GM19438 (cell line): ENCODE measurements around the gene COL23A1.

Experiments used
- ATAC-seq: cut with Tn5 transposase; IDR thresholded peaks from one replicate; pipeline ENCODE4 v1.9.1; 2021; ENCODE audit warnings: low read depth; ENCODE audit not compliant: unreplicated experiment

The COL23A1 gene

DNA sequence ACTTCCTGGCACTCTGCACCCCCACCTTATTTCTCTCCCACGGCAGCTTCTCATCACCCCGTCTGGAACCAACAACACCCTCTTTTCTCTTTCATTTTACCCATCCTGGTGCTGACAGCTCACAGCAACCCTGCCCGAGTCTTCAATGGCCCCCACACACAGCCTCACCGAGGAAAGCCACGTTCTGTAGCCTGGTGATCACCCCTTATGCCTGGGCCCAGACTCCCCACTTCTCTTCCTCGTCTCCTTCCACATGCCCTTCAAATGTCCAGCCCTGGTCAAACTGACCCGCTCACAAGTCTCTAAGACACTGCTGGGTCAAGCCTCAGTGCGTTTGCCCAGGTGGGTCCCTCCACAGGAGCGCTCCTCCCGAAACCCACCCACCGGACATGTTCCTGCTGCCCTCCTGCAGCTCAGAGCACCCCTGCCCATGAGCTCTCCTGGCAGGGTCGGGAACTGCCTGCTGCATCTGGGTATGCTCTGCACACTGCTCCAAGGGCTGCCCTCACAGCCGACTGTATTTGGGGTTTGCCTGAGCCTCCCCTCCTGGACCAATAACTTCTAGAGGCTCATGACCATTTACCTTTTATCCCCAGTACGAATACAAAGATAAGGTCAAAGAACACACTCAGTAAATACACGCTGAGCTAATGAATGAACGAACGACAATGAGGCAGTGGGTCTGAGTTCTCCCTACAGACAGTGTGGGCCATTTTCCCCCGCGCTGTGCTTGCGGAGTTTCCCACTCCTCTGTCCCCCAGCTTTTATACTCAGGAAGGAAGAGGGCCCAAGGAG is 202.9 kb downstream of the COL23A1 start:
- no peak for ATAC-seq

DNA sequence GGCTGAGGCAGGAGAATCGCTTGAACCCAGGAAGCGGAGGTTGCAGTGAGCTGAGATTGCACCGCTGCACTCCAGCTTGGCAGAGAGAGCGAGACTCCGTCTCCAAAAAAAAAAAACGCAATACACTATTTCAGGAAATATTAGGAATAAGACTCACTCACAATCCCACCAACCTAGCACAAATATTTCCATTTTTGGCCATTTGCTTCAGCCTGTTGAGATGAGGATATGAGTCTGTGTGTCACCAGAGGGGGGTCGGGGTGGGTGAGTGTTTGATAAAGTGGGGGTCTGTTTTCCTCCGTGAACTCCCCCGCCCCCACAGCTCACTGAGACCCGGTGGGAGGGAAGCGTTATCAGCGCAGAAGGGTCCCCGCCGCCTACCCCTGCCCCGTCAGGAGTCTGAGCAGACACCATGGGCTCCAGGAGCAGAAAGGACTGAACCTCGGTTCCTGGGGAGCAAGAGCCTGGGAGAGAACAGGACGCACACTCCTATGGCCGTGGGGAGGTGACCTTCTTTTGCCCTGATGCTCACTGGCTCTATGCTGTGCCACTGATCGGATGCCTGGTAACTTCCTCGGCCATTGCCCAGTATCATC is 203.8 kb downstream of the COL23A1 start:
- ATAC-seq = no peak

DNA sequence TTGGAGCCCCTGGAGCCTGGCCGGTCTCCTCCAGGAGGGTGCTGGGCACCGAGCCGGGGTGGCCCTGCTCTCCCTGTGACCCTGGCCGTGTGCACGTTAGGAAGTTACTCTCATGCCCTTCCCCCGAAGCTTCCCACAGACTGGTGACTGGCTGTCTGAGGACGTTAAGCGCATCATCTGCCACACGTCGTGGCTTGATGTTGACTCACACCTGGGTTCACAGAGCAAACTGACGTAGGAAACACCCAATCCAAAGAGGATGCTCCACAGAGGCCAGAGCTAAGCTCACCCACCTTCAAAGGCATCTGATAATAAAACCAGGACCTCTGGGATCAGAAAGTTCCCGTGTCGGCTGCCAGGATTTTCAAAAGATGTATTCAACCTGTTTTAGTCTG is 204.7 kb downstream of the COL23A1 start:
- ATAC-seq = no peak

DNA sequence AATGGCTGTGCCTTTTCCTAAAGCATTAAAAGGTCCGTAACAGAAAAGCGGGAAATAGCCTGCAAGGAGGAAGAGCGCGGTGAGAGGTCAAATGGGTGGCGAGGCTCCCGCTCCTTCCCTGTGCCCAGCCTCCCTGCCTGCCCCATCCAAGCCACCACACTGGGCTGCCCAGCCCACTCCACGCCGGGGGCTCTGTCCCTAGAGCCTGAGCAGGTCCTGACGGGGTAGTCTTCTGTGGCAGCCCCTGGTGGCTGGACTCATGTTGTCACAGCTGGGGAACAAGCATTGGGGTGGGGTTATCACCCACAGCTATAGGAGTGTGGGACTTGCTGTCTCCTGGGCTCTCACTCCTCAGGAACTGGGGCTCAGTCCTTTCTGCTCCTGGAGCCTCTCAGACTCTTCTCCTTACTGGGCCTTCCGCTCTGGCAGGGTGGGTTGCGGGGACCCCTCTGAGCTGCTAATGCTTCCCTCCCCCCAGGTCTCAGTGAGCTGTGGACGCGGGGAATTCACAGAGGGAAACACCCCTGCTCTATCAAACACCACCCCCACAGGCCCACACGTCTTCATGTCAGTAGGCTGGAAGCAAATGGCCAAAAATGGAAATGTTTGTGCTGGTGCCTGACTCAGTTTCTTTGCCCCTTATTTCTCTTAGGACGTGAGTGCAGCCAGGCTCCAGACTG is 205.2 kb downstream of the COL23A1 start:
- ATAC-seq = no peak

DNA sequence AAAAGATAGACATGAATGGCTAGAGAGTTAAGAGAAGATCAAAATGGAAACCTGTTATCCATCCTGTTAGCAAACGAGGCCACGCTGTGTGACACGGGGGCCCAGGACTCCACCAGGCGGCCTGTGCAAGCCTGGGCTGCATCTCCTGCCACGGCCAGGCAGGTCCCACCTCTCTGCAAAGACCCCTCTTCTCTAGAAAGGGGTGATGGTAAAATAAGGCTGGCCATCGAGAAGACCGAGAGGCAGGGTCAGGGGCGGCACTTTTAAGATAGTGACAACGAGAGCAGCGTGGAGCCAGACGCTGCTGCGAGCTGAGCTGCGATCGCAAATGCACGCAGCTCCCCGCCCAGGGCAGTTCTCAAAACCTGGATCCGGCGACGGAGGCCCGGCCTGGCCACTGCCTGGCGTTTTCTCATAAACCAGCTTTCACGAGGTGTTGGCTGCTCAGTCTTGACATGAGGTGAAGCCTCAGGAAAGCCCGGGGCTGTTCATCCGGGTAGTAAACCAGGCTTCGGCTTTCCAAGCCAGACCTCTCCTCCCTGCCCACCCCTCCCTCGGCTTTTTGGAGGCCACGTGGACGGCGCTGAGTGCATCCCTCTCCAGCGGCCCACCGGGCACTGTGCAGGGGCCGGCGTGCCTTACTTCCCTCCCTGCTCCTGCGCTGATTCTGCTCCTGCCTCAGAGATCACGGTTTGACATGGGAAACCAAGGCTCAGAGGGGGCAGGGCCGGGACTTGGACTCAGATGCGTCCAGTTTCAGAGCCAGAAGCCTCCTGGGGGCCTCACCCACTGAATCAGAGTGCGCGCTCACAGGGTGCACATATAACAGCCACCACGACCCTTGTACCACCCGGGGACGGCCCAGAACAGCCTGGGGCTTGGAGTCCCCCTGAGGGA is 206.0 kb downstream of the COL23A1 start:
- ATAC-seq = no peak

DNA sequence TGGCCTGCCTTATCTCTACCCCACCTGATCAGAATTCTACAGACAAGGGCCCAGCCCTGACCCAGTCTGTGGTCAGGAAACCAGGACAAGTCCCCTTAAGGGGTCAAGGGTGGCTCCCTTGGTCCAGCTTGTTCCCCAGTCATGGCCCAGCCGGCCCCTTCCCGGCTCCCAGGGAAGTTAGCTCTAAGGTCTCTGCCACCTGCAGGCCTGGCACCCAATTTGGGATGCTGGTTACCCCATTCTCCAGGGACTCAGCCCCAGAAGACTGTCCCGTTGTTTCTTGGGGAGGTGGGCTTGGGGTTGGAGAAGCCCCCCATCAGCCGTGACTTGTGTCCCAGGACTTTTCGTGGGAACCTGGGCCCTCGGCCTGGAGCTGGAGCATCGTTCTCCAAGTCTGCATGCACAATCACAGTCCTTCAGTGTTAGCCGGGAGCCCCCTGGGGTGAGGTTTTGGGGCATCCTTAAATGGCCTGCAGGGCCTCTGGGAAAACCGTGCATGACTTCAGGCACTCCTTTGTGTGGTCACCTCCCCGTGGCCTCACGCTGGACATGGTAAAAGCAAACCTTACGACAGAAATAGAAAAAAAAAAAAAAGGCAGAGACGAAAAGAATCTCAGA is 206.8 kb downstream of the COL23A1 start:
- no peak for ATAC-seq

DNA sequence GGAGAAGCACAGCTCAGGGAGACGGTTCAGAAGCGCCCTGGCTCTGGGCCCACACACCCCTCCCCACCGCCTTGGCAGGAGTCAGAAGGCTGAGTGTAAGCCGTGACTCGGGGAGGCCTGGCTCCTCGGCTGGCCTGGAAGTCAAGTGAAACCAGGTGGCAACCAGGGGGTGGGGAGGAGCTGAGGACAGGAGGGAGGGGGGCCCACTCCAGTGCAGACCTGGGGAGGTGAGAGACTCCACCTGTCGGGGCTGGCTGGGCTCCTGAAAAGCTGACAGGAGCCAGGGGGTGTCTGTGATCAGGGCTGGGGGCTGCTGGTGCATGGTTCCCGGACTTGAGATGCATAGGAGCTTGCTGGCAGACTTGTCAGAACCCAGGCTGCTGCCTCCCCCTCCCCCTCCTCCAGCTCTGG is 207.4 kb downstream of the COL23A1 start:
- ATAC-seq = no peak

DNA sequence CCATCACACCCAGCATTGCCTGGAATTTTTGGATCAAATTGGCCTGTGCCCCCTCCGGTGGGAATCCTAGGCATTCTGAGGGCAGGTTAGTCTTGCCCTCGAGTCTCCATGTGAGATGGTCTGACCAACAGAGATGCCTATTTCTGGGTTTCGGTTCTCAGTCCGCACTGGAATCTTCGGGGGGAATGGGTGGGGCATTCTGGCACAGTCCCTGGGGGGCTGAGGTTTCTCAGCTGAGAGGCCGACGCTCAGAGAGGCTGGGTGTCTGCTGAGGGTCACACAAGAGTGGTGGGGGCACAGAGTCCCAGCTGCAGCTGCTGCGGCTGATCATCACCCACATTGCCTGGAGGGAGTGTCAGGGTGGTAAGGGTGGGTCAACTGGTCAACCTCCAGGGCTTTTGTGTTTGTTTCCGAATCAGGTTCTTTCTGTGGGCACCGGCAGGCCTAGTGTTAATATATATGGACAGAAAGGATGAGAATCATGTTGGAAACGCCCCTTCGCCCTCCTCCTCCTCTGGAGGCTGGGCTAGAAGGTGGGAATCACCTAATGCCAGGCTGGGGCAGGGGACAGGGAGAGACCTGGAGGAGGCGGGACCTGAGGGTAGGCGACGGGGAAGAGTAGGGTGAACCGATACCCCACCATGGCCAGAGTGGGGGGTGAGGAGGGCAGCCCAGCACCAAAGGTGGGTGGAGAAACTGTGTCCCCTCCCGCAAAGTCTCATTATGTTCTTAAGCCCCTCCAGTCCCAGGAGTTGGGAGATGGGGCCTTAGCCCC is 208.1 kb downstream of the COL23A1 start:
- no peak for ATAC-seq

DNA sequence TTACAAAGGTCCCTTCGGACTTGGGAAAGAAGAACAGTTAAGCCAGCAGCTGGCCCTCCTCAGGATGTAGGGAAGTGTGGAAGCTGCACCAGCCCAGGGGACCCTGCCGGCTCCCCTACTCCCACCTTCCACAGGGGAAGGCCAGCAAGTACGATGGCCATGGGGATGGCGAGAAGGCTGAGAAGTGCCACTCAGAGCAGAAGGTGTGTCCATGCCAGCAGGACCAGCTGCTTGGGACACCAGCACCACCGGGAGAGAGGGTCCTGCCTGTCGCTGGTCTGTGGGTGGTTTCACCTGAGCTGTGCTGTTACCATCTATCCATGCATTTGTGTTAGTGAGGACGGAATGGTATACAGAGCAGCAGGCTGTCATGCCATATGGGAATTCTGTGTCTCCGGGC is 209.0 kb downstream of the COL23A1 start:
- ATAC-seq = no peak

DNA sequence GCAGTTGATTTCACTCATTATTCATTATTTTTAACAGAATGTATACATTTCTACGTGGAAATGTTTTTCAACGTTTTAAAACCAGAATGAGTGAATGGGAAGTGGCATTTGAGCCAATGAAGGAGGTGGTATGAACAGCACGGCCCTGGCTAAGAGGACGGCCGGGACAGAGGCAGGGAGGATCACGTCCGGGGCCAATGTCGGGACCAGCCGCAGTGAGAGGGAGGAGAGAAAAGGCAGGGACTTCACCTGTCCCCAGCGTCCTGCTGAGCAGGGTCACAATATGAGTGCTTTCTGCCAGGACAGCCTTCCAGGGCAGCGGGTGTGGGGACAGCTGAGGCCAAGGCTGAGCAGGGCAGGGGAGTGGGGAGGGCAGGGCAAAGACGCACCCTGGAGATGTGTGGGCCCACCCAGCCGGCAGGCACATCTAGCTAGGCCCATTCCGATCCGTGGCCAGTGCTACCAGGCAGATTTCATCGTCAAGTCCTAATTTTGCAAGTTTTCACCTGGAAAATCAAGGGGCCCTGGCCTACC is 209.6 kb downstream of the COL23A1 start:
- ATAC-seq = no peak

DNA sequence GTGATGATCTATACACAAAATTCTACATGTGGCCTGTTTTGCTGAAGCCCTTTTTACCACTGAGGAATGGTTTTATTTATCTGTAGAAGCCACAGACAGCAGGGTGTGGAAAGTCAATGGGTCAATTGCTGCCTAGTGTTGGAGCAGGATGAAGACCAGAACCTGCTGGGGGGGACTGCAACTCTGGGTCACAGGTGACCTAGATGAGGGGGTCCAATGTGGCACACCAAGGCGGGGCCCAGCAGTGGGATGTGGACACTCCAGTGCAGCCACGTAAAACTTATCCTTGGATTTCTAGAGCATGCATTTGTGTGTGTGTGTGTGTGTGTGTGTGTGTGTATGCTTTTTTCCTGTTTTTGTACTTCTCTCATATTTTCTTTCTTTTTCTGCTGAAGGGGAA is 210.1 kb downstream of the COL23A1 start:
- ATAC-seq = no peak

DNA sequence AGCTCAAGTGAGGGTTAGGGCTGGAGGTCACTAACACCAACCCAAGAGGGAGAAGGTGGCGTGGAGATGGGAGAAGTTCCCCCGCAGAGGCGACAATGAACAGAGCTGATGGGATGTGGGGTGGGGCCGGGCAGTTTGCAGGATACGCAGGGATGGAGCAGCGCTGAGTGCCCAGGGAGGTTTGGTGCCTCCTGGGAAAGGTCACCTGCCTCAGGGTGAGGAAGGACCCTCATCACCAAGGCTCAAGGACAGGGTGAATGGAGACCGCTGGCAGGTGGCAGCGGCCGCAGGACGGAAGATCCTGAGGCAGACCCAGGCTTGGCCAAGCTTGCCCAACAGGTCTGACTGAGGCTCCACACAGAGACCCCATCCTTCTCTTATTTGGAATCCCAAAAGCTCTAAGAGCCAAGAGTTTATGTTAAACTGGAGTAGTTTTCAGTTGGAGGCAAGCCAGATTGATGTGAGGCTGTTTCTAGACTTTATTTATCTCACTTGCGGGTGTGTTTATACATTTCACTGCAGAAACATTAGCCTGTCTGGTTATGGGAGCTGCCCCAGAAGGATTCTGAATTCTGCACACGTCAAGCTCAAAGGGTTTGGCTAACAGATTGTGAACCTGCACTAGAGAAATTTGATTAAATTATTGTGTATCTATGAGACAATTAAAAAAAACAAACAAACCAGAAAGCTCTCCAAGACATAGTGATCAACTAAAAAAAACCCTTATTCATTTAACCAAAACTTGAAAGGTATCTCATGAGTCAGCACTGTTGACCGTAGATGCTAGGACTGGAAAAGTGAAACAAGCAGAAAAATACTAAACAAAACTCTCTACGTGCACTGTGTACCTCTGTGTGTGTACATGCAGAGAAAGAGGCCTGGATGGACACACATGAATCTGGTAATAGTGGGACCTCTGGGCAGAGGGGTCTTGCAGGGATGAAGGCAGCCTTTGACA is 211.4 kb downstream of the COL23A1 start:
- no peak for ATAC-seq

DNA sequence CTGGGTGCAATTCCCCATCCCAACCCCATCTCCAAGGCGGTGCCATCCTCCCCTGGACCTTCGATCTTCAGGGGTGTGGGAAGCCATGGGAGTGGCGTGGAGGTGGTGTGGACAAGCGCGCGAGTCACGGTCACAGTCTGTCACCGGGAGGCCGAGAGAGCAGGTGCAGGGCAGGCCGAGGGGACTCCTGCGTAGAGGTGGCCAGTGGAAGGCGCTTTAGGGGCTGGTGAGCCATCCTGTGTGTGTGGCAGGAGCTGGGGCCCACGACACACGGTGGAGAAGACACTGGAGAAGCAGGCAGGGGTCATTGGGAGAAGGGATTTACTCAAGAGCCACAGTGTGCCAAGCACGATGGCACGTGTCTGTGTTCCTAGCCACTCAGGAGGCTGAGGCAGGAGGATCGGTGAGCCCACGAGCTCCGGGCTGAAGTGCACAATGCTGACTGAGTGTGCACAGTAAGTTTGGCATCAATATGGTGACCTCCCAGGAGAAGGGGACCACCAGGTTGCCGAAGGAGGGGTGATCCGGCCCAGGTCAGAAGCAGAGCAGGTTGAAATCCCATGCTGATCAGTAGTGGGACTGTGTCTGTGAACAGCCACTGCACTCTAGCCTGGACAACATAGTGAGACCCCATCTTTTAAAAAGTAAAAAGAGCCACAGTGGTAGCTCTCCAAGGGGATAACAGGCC is 212.5 kb downstream of the COL23A1 start:
- ATAC-seq = no peak

DNA sequence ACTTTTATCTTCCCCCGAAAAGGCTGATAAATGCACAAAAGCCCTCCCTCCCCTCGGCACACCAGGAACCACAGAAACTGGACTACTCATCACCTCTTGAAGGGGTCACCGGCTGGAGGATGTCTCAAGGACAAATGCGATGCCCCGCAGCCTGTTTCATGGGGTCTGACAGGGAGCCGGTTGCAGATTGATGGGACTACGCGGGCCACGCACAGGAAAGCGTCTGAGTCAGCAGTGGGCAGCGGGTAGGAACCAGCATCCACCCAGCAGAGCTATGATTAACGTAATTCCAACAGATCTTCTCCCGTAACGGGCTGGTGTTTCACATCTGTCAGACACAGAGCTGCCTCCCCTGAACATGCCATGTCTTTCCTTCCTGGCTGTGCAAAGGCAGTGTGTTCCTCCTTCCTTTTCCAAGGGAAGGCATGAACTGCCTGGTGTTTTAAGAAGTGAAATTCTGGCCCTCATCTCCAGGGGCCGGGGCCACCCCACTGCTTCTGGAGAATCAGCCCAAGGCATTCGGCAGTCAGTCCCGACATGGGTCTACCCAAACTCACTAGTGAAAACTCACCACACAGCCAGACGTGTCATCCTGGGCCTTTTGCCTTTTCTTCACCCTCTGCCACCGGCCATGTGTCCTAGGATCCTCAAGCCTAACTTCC is 213.1 kb downstream of the COL23A1 start:
- no peak for ATAC-seq

DNA sequence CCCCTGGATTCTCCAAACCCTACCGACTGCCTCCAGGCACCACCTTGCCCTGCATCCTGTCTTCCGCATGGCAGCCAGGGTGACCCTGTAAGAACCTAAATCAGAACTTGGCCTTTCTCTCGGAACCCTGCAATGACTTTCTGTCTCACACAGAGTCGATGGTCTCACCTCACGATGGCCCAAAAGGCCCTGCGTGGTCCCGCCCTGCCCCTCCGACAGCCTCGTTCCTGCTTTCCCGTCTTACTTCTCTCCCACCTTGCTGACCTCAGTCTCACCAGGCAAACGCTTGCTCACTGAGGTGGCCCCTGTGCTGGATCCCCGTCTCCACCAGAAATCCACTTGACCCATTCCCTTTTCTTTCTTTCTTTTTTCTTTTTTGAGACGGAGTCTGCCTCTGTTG is 214.8 kb downstream of the COL23A1 start:
- ATAC-seq = no peak

DNA sequence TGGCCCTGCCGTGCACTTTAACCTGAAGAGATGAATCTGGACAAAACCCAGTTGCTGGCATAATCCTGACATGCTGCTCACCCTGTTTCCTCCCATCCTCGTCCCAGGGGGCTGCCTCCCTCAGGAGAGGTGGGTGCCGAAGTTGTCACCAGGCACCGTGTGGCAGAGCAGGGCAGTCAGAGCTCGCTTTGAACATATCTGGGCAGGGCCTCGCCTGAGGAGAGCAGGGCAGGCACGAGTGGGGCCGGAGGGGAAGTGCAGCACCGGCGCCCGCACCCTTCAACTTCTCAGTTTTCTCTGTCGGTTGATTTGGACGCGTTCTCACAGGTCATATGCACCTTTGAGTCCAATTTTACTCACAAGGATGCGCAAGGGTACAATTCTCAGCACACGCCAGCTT is 216.5 kb downstream of the COL23A1 start:
- ATAC-seq = no peak

DNA sequence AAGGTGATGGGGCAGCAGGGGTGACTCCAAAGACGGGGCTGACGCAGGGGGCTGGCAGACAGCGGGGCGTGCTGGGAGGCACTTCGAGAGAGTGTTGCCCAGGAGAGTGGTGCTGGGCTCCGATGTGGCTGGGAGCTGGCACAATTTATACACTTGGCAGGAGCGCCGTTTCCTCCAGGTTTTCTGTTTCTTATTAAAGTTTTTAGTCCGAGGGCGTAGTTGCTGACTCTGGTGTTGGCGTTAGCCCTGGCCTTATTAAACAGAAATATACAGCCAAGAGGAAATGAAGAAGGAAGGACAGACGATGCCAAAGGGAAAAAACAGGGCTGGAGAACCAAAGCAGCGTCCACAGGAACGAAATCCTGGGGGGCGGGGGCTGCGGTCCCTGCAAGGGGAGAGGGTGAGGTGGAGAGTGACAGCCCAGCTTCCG is 218.0 kb downstream of the COL23A1 start:
- ATAC-seq = no peak
